Neuronal stem cell (in vitro differentiated cells): Measurements from ENCODE around the gene UBL7.

Experiments
- DNase-seq: peaks from one replicate; pipeline ENCODE4 v3.0.0-alpha.2; 2013; ENCODE audit warnings: low spot score
- H2AFZ ChIP-seq: one replicate; pipeline ENCODE4 v1.6.1; 2013; ENCODE audit warnings: mild to moderate bottlenecking, low read length, inconsistent platforms
- H2AK5ac ChIP-seq: 2 replicates; pipeline ENCODE4 v1.6.1; 2013; ENCODE audit warnings: low read depth, mild to moderate bottlenecking, inconsistent platforms, low read length, moderate library complexity, mixed read lengths
- H2BK120ac ChIP-seq: 2 replicates; pipeline ENCODE4 v1.6.1; 2013; ENCODE audit warnings: low read depth, mild to moderate bottlenecking, inconsistent platforms, low read length, moderate library complexity, mixed read lengths
- H2BK12ac ChIP-seq: one replicate; pipeline ENCODE4 v1.6.1; 2013; ENCODE audit warnings: low read length, inconsistent platforms
- H2BK15ac ChIP-seq: 2 replicates; pipeline ENCODE4 v1.6.1; 2013; ENCODE audit warnings: mild to moderate bottlenecking, low read length, inconsistent platforms, mixed read lengths
- H2BK5ac ChIP-seq: one replicate; pipeline ENCODE4 v1.6.1; 2013; ENCODE audit warnings: inconsistent platforms, mild to moderate bottlenecking, low read length, moderate library complexity
- H3K14ac ChIP-seq: one replicate; pipeline ENCODE4 v1.6.1; 2013; ENCODE audit warnings: low read length, inconsistent platforms
- H3K18ac ChIP-seq: 2 replicates; pipeline ENCODE4 v1.6.1; 2013; ENCODE audit warnings: low read length, inconsistent platforms
- H3K23ac ChIP-seq: 2 replicates; pipeline ENCODE4 v1.6.1; 2013; ENCODE audit warnings: low read depth, mild to moderate bottlenecking, mixed read lengths, low read length, inconsistent platforms; ENCODE audit not compliant: poor library complexity
- H3K27ac ChIP-seq: replicated peaks from 3 replicates; pipeline ENCODE4 v1.5.1; 2013; ENCODE audit warnings: low read length, inconsistent platforms
- H3K27me3 ChIP-seq, 3 experiments: 2 replicates each; pipeline ENCODE4 v1.6.1; 2013; ENCODE audit warnings: low read length in 3 of 3, mild to moderate bottlenecking in 2 of 3, inconsistent platforms in 1 of 3, low read depth in 1 of 3, mixed read lengths in 1 of 3, moderate library complexity in 1 of 3; ENCODE audit not compliant: control insufficient read depth in 3 of 3, insufficient read depth in 3 of 3
- H3K36me3 ChIP-seq, 2 donors: replicated peaks in 1 of 2; 2 replicates each; pipeline ENCODE4 v1.6.1; 2013; ENCODE audit warnings: low read length in 2 of 2; ENCODE audit not compliant: control insufficient read depth in 2 of 2, insufficient read depth in 2 of 2
- H3K4ac ChIP-seq: 2 replicates; pipeline ENCODE4 v1.6.1; 2013; ENCODE audit warnings: inconsistent platforms, mild to moderate bottlenecking, low read length, moderate library complexity
- H3K4me1 ChIP-seq, 2 donors: 1 replicate in 1 of 2; 2 replicates in 1 of 2; pipeline ENCODE4 v1.6.1; 2013; ENCODE audit warnings: low read length in 2 of 2, low read depth in 1 of 2; ENCODE audit not compliant: control insufficient read depth in 2 of 2, insufficient read depth in 1 of 2
- H3K4me2 ChIP-seq: one replicate; pipeline ENCODE4 v1.6.1; 2013; ENCODE audit warnings: mild to moderate bottlenecking, low read length, inconsistent platforms; ENCODE audit not compliant: insufficient read depth, poor library complexity, severe bottlenecking
- H3K4me3 ChIP-seq, 2 donors: 2 replicates each; pipeline ENCODE4 v1.5.1; 2013; ENCODE audit warnings: low read length in 2 of 2, mild to moderate bottlenecking in 2 of 2, inconsistent platforms in 1 of 2, moderate library complexity in 1 of 2
- H3K79me1 ChIP-seq: one replicate; pipeline ENCODE4 v1.6.1; 2013; ENCODE audit warnings: low read depth, mild to moderate bottlenecking, inconsistent platforms, low read length, moderate library complexity
- H3K9ac ChIP-seq: one replicate; pipeline ENCODE4 v1.6.1; 2013; ENCODE audit warnings: mild to moderate bottlenecking, low read depth, low read length, inconsistent platforms; ENCODE audit not compliant: poor library complexity
- H3K9me3 ChIP-seq, 2 donors: replicated peaks in 1 of 2; 2 replicates each; pipeline versions ENCODE3 to v1.6.1; 2013; ENCODE audit warnings: low read length in 2 of 2, mild to moderate bottlenecking in 2 of 2, inconsistent platforms in 1 of 2, low read depth in 1 of 2, mixed read lengths in 1 of 2, moderate library complexity in 1 of 2; ENCODE audit not compliant: control insufficient read depth in 2 of 2, insufficient read depth in 1 of 2
- H4K8ac ChIP-seq: one replicate; pipeline ENCODE4 v1.6.1; 2013; ENCODE audit warnings: low read depth, mild to moderate bottlenecking, inconsistent platforms, low read length, moderate library complexity
- H4K91ac ChIP-seq: one replicate; pipeline ENCODE4 v1.6.1; 2013; ENCODE audit warnings: low read length, low read depth, mild to moderate bottlenecking, inconsistent platforms; ENCODE audit not compliant: poor library complexity
- WGBS, 2 donors: extraction: QIAGEN DNeasy Blood & Tissue Kit; methylation state at CpG; one replicate each; pipeline ENCODE4 v1.1.7; 2013; ENCODE audit warnings: missing lambda C conversion rate in 2 of 2, mixed read lengths in 1 of 2; ENCODE audit not compliant: insufficient read length in 2 of 2, insufficient replicate concordance in 1 of 2; ENCODE audit errors: extremely low coverage in 2 of 2; 5-methylcytosine and 5-hydroxymethylcytosine counted together

The UBL7 gene

DNA sequence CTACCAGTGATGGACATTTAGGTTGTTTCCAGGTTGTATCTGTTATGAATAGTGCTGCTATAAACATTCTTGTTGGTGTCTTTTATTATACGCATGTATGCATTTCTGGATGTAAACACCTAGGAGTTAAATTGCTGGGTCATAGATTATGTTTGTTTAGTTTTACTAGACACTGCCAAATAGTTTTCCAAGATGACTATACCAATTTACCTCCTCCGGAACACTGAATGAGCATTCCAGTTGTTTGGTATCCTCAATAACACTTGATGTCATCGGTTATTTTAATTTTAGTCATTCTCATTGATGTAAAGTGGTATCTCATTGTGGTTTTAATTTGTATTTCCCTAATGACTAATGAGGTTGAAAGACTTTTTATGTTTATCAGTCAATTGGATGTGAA is 43.5 kb upstream of the UBL7 start:
- WGBS, 2 donors: no CpG with 5 or more reads among the region's 3 CpGs
- Histone ChIP-seq H3K4ac (no peak overlapping the region), H3K27ac (no peak overlapping the region), H2AK5ac (no peak overlapping the region), H2BK12ac (no peak overlapping the region), H2BK5ac (no peak overlapping the region), H3K23ac (no peak overlapping the region), H2BK120ac (no peak overlapping the region), H3K9me3 (no peaks in the 10 kb centered on the region), H4K8ac (no peak overlapping the region), H3K4me2 (no peak overlapping the region), H3K4me3 (no peak overlapping the region), H2AFZ (no peak overlapping the region), H2BK15ac (no peak overlapping the region), H3K79me1 (no peaks in the 10 kb centered on the region), H3K9ac (no peak overlapping the region), H3K27me3 (no peaks in the 10 kb centered on the region), H3K4me1 (no peaks in the 10 kb centered on the region), H3K14ac (no peak overlapping the region), H3K18ac (no peak overlapping the region), H4K91ac (no peak overlapping the region), H3K36me3 (peaks cover 6 to 11% of the 10 kb centered on the region in 2 donors)
- DNase-seq: no peak

DNA sequence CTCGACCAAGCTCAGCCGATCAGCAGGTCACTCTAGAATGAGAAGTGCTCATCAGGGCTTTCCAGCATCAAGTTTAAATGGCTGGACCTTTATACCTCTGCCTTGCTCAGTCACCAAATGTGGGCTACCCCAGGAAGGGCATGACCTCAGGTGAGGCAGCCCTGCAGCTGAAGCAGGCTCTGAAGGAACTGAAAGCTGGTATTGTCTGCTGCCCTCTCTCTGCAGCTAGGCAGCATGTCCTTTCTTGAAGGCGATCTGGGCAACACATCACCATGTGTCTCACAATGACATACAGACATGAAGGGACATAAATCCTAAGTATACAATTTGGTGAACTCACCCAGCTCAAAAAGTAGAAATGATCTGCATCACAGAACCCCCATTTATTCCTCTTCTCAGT is 41.3 kb upstream of the UBL7 start:
- Histone ChIP-seq H3K9ac (no peak overlapping the region), H4K8ac (no peak overlapping the region), H3K27me3 (no peaks in the 10 kb centered on the region), H4K91ac (no peak overlapping the region), H3K4me3 (no peak overlapping the region), H3K4ac (no peak overlapping the region), H3K14ac (no peak overlapping the region), H2AK5ac (no peak overlapping the region), H2BK15ac (no peak overlapping the region), H3K27ac (no peak overlapping the region), H3K79me1 (no peaks in the 10 kb centered on the region), H2BK5ac (no peak overlapping the region), H3K4me1 (no peaks in the 10 kb centered on the region), H3K9me3 (no peaks in the 10 kb centered on the region), H3K4me2 (no peak overlapping the region), H2BK12ac (no peak overlapping the region), H2BK120ac (no peak overlapping the region), H3K36me3 (peaks cover 6 to 11% of the 10 kb centered on the region in 2 donors), H3K18ac (no peak overlapping the region), H2AFZ (no peak overlapping the region), H3K23ac (no peak overlapping the region)
- WGBS, 2 donors: no CpG with 5 or more reads among the region's 3 CpGs
- DNase-seq: no peak

DNA sequence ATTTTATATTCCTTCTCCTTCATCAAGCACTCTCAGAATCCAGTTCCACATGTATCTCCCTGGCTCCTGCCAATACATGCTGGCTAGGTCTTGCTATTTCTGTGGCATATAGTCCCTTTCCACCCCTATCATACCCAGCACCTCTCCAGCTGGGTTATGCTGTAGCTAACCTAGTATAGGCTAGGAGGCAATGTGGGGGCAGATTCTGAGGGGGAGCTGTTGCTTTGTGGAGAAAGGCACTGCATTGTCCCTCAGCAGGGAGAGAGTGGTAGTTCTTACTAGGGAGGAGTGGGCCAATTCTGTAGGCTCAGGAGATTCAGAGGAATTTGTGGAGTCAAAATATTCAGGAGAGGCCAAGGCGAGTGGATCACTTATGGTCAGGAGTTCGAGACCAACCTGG is 39.4 kb upstream of the UBL7 start:
- Histone ChIP-seq H3K23ac (no peak overlapping the region), H4K8ac (no peak overlapping the region), H3K27ac (no peak overlapping the region), H3K9me3 (no peaks in the 10 kb centered on the region), H3K36me3 (peaks cover 2 to 11% of the 10 kb centered on the region in 2 donors), H3K27me3 (no peaks in the 10 kb centered on the region), H3K9ac (no peak overlapping the region), H3K4me3 (no peak overlapping the region), H2BK5ac (no peak overlapping the region), H3K4ac (no peak overlapping the region), H4K91ac (no peak overlapping the region), H2BK12ac (no peak overlapping the region), H3K4me2 (no peak overlapping the region), H2BK120ac (no peak overlapping the region), H2AFZ (no peak overlapping the region), H3K14ac (no peak overlapping the region), H2BK15ac (no peak overlapping the region), H3K18ac (no peak overlapping the region), H2AK5ac (no peak overlapping the region), H3K4me1 (no peaks in the 10 kb centered on the region), H3K79me1 (no peaks in the 10 kb centered on the region)
- no peak for DNase-seq
- no CpG with 5 or more reads among the region's 2 CpGs for WGBS, 2 donors

DNA sequence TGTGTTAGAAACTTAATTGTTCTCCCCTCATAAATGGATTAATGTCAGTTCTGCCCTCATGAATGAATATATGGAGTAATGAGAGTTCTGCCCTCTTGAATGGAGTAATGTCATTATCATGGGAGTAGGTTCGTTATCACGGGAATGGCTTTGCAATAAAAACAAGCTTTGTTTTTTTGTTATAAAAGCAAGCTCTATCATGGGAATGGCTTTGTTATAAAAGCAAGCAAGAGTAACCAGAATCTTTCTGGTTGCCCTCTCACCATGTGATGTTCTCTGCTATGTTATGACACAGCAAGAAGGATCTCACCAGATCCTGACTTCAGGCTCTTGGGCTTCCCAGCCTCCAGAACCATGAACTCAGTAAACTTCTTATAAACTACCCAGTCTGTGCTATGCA is 38.4 kb upstream of the UBL7 start:
- Histone ChIP-seq H3K27ac (no peak overlapping the region), H3K4me2 (no peak overlapping the region), H3K23ac (no peak overlapping the region), H4K8ac (no peak overlapping the region), H3K9ac (no peak overlapping the region), H3K4ac (no peak overlapping the region), H2BK15ac (no peak overlapping the region), H2AFZ (no peak overlapping the region), H3K4me3 (no peak overlapping the region), H3K4me1 (no peaks in the 10 kb centered on the region), H2BK12ac (no peak overlapping the region), H4K91ac (no peak overlapping the region), H2BK120ac (no peak overlapping the region), H3K14ac (no peak overlapping the region), H2AK5ac (no peak overlapping the region), H3K36me3 (peaks cover 2 to 11% of the 10 kb centered on the region in 2 donors), H2BK5ac (no peak overlapping the region), H3K27me3 (no peaks in the 10 kb centered on the region), H3K9me3 (no peaks in the 10 kb centered on the region), H3K79me1 (no peaks in the 10 kb centered on the region), H3K18ac (no peak overlapping the region)
- DNase-seq: no peak
- no CpG with 5 or more reads among the region's 2 CpGs for WGBS, 2 donors
